Fibroblast of lung (primary cell): ENCODE measurements around the gene SLC4A1. TPM values are rescaled to one million over a fixed set of nuclear protein-coding genes. Genes with fewer than 3 reads are reported as not detected.

ENCODE experiments used
- DNase-seq, 2 donors: peaks; one replicate each; pipeline versions ENCODE4 v3.0.0 to v3.0.0-alpha.2; 2010; ENCODE audit warnings: low read depth in 2 of 2
- H2AFZ ChIP-seq: 2 replicates; pipeline ENCODE4 v1.5.1; 2012; ENCODE audit warnings: low read length, control low read depth, inconsistent platforms
- H3K27ac ChIP-seq: 2 replicates; pipeline ENCODE4 v1.5.1; 2011; ENCODE audit warnings: low read length, control low read depth; ENCODE audit not compliant: insufficient read depth
- H3K27me3 ChIP-seq: 2 replicates; pipeline ENCODE4 v1.5.1; 2011; ENCODE audit warnings: mild to moderate bottlenecking, low read length; ENCODE audit not compliant: control insufficient read depth, insufficient read depth
- H3K36me3 ChIP-seq: 2 replicates; pipeline ENCODE4 v1.5.1; 2011; ENCODE audit warnings: low read length; ENCODE audit not compliant: control insufficient read depth, insufficient read depth
- H3K4me1 ChIP-seq: 2 replicates; pipeline ENCODE4 v1.5.1; 2011; ENCODE audit warnings: low read length; ENCODE audit not compliant: control insufficient read depth, insufficient read depth; ENCODE audit errors: extremely low read depth
- H3K4me2 ChIP-seq: 2 replicates; pipeline ENCODE4 v1.5.1; 2011; ENCODE audit warnings: low read length, control low read depth; ENCODE audit not compliant: insufficient read depth; ENCODE audit errors: extremely low read depth
- H3K4me3 ChIP-seq, 4 experiments: fragments of 200-600 bp in 1 of 4; sonication (generic) in 1 of 4; replicated peaks in 1 of 4; 2 replicates each; pipeline ENCODE4 v1.5.1; 2011 to 2016; ENCODE audit warnings: low read length in 4 of 4, low read depth in 3 of 4, mild to moderate bottlenecking in 3 of 4, control low read depth in 2 of 4, inconsistent platforms in 1 of 4, mixed read lengths in 1 of 4; ENCODE audit not compliant: insufficient read depth in 1 of 4; ENCODE audit errors: control extremely low read depth in 1 of 4
- H3K79me2 ChIP-seq: 2 replicates; pipeline ENCODE4 v1.5.1; 2012; ENCODE audit warnings: mild to moderate bottlenecking, low read length, inconsistent platforms; ENCODE audit not compliant: control insufficient read depth, insufficient read depth
- H3K9ac ChIP-seq: 2 replicates; pipeline ENCODE4 v1.5.1; 2011; ENCODE audit warnings: mild to moderate bottlenecking, low read length, control low read depth; ENCODE audit not compliant: insufficient read depth
- H3K9me3 ChIP-seq: 2 replicates; pipeline ENCODE4 v1.5.1; 2012; ENCODE audit warnings: low read depth, low read length; ENCODE audit not compliant: control insufficient read depth, insufficient read depth
- H4K20me1 ChIP-seq: 2 replicates; pipeline ENCODE4 v1.5.1; 2011; ENCODE audit warnings: low read length; ENCODE audit not compliant: control insufficient read depth, insufficient read depth; ENCODE audit errors: extremely low read depth
- CTCF ChIP-seq, 2 donors: IDR thresholded peaks in 1 of 2; conservative IDR thresholded peaks in 1 of 2; 1 replicate in 1 of 2; 2 replicates in 1 of 2; pipeline ENCODE4 v1.5.1; 2011 to 2012; ENCODE audit warnings: low read length in 2 of 2, control low read depth in 1 of 2, inconsistent platforms in 1 of 2, low read depth in 1 of 2, mild to moderate bottlenecking in 1 of 2
- EZH2 ChIP-seq: IDR thresholded peaks from 2 replicates; pipeline ENCODE4 v1.5.1; 2012; ENCODE audit warnings: low read length, control low read depth, mild to moderate bottlenecking; ENCODE audit errors: missing control alignments
- polyA plus RNA-seq, 2 donors: library from polyadenylated mRNA; depleted of rRNA in 1 of 2; stranded (reverse) in 1 of 2; unstranded in 1 of 2; fragments of >200 nt; gene quantifications; 2 replicates each; pipeline ENCODE4 v1.2.1, GENCODE V29; 2011 to 2012; ENCODE audit warnings: missing spikeins in 1 of 2
- total RNA-seq: library from RNA; depleted of rRNA; stranded (reverse); fragments of >200 nt; gene quantifications from 2 replicates; pipeline ENCODE4 v1.2.1, GENCODE V29; 2014

The SLC4A1 gene
- total and polyA plus RNA-seq, 2 donors (not counting 1 experiment from before 2014, with no cell fraction given) = not detected

- Histone ChIP-seq H2AFZ (no peak overlapping the region), H4K20me1 (no peaks in the 10 kb centered on the region), H3K9me3 (no peaks in the 10 kb centered on the region), H3K9ac (no peak overlapping the region), H3K4me2 (no peak overlapping the region), H3K36me3 (peaks cover 30% of the 10 kb centered on the region), H3K79me2 (peaks cover 31% of the 10 kb centered on the region), H3K27ac (no peak overlapping the region), H3K27me3 (no peaks in the 10 kb centered on the region), H3K4me3 (no peak overlapping the region), H3K4me1 (peaks cover 8% of the 10 kb centered on the region)
- no peak for DNase-seq
- TF ChIP-seq CTCF (conservative IDR thresholded peaks at IDR 0.05 in 1 of 2, IDR thresholded peaks at IDR 0.05 in 1 of 2; ENCODE audit: low read depth in 1 of 2, low read length in 2 of 2) = no peak
- no peak for TF ChIP-seq EZH2
These were observed 51.2 kb downstream of the SLC4A1 start for GRCh38 chr17:44216694-44217093.

DNA sequence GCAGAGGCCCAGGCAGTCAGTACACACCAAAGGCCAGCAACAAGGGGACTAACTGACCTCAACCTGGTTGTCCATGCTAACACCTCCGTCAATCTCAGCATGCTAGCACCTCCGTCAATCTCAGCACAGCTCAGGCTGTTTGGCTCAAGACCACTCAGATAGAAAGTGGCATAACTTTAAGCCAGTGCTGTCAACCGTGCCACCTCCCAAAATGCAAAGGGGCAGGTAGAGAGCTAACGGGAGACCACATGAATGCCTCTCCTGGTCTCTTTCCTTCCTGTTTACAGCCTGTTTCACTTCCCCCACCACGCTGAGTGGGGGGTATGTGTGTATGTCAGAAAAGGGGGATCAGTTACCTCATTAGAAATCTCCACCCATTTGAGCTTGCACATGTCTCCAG, 51.8 kb downstream of the SLC4A1 start:
- Histone ChIP-seq H3K4me3 (no peak overlapping the region), H3K9me3 (no peaks in the 10 kb centered on the region), H3K36me3 (peaks cover 34% of the 10 kb centered on the region), H4K20me1 (no peaks in the 10 kb centered on the region), H3K4me1 (peaks cover 8% of the 10 kb centered on the region), H3K79me2 (peaks cover 29% of the 10 kb centered on the region), H3K27me3 (no peaks in the 10 kb centered on the region), H3K27ac (no peak overlapping the region), H3K9ac (no peak overlapping the region), H2AFZ (no peak overlapping the region), H3K4me2 (no peak overlapping the region)
- TF ChIP-seq EZH2 = no peak
- TF ChIP-seq CTCF (conservative IDR thresholded peaks at IDR 0.05 in 1 of 2, IDR thresholded peaks at IDR 0.05 in 1 of 2; ENCODE audit: low read depth in 1 of 2, low read length in 2 of 2) = no peak
- no peak for DNase-seq

- peaks cover 24% of the 10 kb centered on the region for H3K79me2 ChIP-seq
- H3K36me3 ChIP-seq = peaks cover 40% of the 10 kb centered on the region
- H2AFZ ChIP-seq = no peak overlapping the region
- no peaks in the 10 kb centered on the region for H3K27me3 ChIP-seq
- H3K9me3 ChIP-seq = no peaks in the 10 kb centered on the region
- H4K20me1 ChIP-seq = no peaks in the 10 kb centered on the region
- no peak for TF ChIP-seq CTCF (conservative IDR thresholded peaks at IDR 0.05 in 1 of 2, IDR thresholded peaks at IDR 0.05 in 1 of 2; ENCODE audit: low read depth in 1 of 2, low read length in 2 of 2)
- no peak for TF ChIP-seq EZH2
- H3K4me3 ChIP-seq = no peak overlapping the region
- DNase-seq = no peak
- peaks cover 13% of the 10 kb centered on the region for H3K4me1 ChIP-seq
- no peak overlapping the region for H3K9ac ChIP-seq
- no peak overlapping the region for H3K4me2 ChIP-seq
- H3K27ac ChIP-seq = no peak overlapping the region
These were observed 53.0 kb downstream of the SLC4A1 start for GRCh38 chr17:44214896-44215295.
